ENCODE results near the gene CLDN16. TPM values are rescaled to one million over a fixed set of nuclear protein-coding genes. Genes with fewer than 3 reads are reported as not detected.

Gene CLDN16
- total RNA-seq, 6 donors from 2014 or later, result 0.06 to 1.7 (median 0.32) TPM

GRCh38 chr3:190446573-190447279 is 58.8 kb downstream of the CLDN16 start:
- Histone ChIP-seq H3K27me3 (no peaks in the 10 kb centered on the region), H3K27ac (no peak overlapping the region), H3K36me3 (no peaks in the 10 kb centered on the region), H3K4me1 (peaks cover 0 to 5% (median 0%) of the 10 kb centered on the region in 4 donors), H3K4me3 (no peak overlapping the region), H3K9me3 (no peaks in the 10 kb centered on the region)
- DNase-seq (no peak), ATAC-seq (ENCODE audit: low FRiP score in 2 of 2) (no peak)
- TF ChIP-seq POLR2AphosphoS5 (IDR thresholded peaks at IDR 0.05) (no peak), EP300 (IDR thresholded peaks at IDR 0.05) (no peak)
- TF ChIP-seq, protein P1, sequence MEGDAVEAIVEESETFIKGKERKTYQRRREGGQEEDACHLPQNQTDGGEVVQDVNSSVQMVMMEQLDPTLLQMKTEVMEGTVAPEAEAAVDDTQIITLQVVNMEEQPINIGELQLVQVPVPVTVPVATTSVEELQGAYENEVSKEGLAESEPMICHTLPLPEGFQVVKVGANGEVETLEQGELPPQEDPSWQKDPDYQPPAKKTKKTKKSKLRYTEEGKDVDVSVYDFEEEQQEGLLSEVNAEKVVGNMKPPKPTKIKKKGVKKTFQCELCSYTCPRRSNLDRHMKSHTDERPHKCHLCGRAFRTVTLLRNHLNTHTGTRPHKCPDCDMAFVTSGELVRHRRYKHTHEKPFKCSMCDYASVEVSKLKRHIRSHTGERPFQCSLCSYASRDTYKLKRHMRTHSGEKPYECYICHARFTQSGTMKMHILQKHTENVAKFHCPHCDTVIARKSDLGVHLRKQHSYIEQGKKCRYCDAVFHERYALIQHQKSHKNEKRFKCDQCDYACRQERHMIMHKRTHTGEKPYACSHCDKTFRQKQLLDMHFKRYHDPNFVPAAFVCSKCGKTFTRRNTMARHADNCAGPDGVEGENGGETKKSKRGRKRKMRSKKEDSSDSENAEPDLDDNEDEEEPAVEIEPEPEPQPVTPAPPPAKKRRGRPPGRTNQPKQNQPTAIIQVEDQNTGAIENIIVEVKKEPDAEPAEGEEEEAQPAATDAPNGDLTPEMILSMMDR (IDR thresholded peaks at IDR 0.05), result no peak
- WGBS, 2 donors, result 29 to 43% methylated on average over 6 of the region's 6 CpGs

- DNase-seq (no peak), ATAC-seq (ENCODE audit: low FRiP score in 2 of 2) (no peak)
- Histone ChIP-seq H3K4me1 (peaks cover 0 to 5% (median 0%) of the 10 kb centered on the region in 4 donors), H3K36me3 (no peaks in the 10 kb centered on the region), H3K27ac (no peak overlapping the region), H3K9me3 (no peaks in the 10 kb centered on the region), H3K4me3 (no peak overlapping the region), H3K27me3 (no peaks in the 10 kb centered on the region)
- 72 to 73% methylated on average over 2 of the region's 2 CpGs for WGBS, 2 donors
- TF ChIP-seq POLR2A (IDR thresholded peaks at IDR 0.05) (no peak), EP300 (IDR thresholded peaks at IDR 0.05) (no peak), POLR2AphosphoS5 (IDR thresholded peaks at IDR 0.05) (no peak)
- TF ChIP-seq, protein P1 (IDR thresholded peaks at IDR 0.05), result no peak
Measured at GRCh38 chr3:190448256-190448655, 60.3 kb downstream of the CLDN16 start.

DNA sequence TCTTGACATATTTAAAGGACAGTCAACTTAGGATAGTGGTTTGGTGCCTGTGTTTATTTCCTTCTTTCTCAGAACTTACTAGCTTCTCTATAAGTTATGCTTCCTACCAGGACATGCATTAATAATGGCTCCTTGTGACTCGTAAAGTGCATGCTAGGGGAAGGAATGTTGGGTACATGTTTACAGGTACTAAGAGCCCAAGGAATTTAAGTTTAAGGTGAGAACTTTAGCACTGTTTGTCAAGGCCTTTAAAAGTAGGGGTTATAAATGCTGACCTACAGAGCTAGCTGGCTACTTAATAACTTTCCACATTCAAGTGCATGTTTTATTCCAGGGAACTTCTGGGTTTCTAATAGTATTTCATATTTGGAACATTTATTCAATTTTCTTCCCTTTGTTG is 61.8 kb downstream of the CLDN16 start, which contains the start of gene TMEM207:
TSS of gene TMEM207 (minus strand) at position 101 of the 400 bp plus-strand sequence. CDS start at position 9, 92 bp downstream.
- 80 to 88% methylated on average over 1 of the region's 1 CpG for WGBS, 2 donors
- no peak for TF ChIP-seq POLR2AphosphoS5 (IDR thresholded peaks at IDR 0.05)
- TF ChIP-seq, protein P1 (IDR thresholded peaks at IDR 0.05), result no peak
- TF ChIP-seq EP300 (IDR thresholded peaks at IDR 0.05), result no peak
- no peak for TF ChIP-seq POLR2A (IDR thresholded peaks at IDR 0.05)
- Histone ChIP-seq H3K4me3 (no peak within 1 kb of the TSS), H3K36me3 (no peaks in the 10 kb centered on the region), H3K9me3 (no peaks in the 10 kb centered on the region), H3K27ac (no peak within 1 kb of the TSS), H3K27me3 (no peaks in the 10 kb centered on the region), H3K4me1 (peaks cover 0 to 5% (median 0%) of the 10 kb centered on the region in 4 donors)
- ATAC-seq (ENCODE audit: low FRiP score in 2 of 2) (no peak), DNase-seq (no peak)

GRCh38 chr3:190455828-190456227 is 67.9 kb downstream of the CLDN16 start:
- DNase-seq (no peak), ATAC-seq (ENCODE audit: low FRiP score in 2 of 2) (no peak)
- H3K36me3 ChIP-seq, result no peaks in the 10 kb centered on the region
- TF ChIP-seq EP300 (IDR thresholded peaks at IDR 0.05) (no peak), POLR2AphosphoS5 (IDR thresholded peaks at IDR 0.05) (no peak), POLR2A (IDR thresholded peaks at IDR 0.05) (no peak)
- TF ChIP-seq, protein P1 (IDR thresholded peaks at IDR 0.05), result no peak
- no peak overlapping the region for H3K4me3 ChIP-seq
- H3K4me1 ChIP-seq, result no peaks in the 10 kb centered on the region
- 69 to 77% methylated on average over 2 of the region's 2 CpGs for WGBS, 2 donors
- H3K27ac ChIP-seq, result no peak overlapping the region
- H3K27me3 ChIP-seq, result no peaks in the 10 kb centered on the region
- H3K9me3 ChIP-seq, result no peaks in the 10 kb centered on the region

DNA sequence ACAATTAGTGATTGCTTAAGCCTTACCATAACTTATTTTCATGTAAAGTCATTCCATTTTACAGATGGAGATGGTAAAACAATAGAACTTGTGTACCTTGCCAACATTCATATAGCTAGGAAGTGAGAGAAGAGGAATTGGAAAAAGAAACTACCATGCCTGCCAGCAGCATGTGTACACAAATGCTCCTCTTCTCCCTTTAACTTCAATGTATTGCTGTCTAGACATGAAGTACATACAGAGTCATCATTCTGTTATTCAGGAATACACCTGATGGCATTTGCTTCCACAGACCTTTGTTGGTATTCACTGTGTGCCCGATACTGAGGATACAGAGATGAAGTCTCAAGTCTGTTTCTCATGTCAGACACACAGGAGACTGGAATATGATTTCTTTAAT is 68.8 kb downstream of the CLDN16 start:
- WGBS, 2 donors, result 97 to 100% methylated on average over 1 of the region's 1 CpG
- H3K4me1 ChIP-seq, result no peaks in the 10 kb centered on the region
- TF ChIP-seq EP300 (IDR thresholded peaks at IDR 0.05), result no peak
- no peak for TF ChIP-seq POLR2A (IDR thresholded peaks at IDR 0.05)
- TF ChIP-seq, protein P1 (IDR thresholded peaks at IDR 0.05), result no peak
- no peak for TF ChIP-seq POLR2AphosphoS5 (IDR thresholded peaks at IDR 0.05)
- DNase-seq (no peak), ATAC-seq (ENCODE audit: low FRiP score in 2 of 2) (no peak)
- no peak overlapping the region for H3K4me3 ChIP-seq
- H3K27me3 ChIP-seq, result no peaks in the 10 kb centered on the region
- H3K9me3 ChIP-seq, result no peaks in the 10 kb centered on the region
- H3K27ac ChIP-seq, result no peak overlapping the region
- no peaks in the 10 kb centered on the region for H3K36me3 ChIP-seq

All from upper lobe of left lung (tissue), 6 donors.